H9 (cell line): ENCODE results near the gene KCNA5. TPM values are rescaled to one million over a fixed set of nuclear protein-coding genes. Genes with fewer than 3 reads are reported as not detected.

Experiments used
- DNase-seq: peaks from one replicate; pipeline ENCODE4 v3.0.0-alpha.2; 2017
- H2AFZ ChIP-seq: one replicate; pipeline ENCODE4 v1.6.1; 2013; ENCODE audit warnings: mild to moderate bottlenecking, low read length, control low read depth, moderate library complexity
- H2AK5ac ChIP-seq: 2 replicates; pipeline ENCODE4 v1.6.1; 2013; ENCODE audit warnings: low read length, control low read depth, mixed read lengths; ENCODE audit not compliant: insufficient read length
- H2BK120ac ChIP-seq: one replicate; pipeline ENCODE4 v1.6.1; 2013; ENCODE audit warnings: low read depth, mild to moderate bottlenecking, low read length, control low read depth, inconsistent platforms; ENCODE audit not compliant: poor library complexity, severe bottlenecking
- H2BK12ac ChIP-seq: 2 replicates; pipeline ENCODE4 v1.6.1; 2013; ENCODE audit warnings: low read length, control low read depth, mixed read lengths, low read depth; ENCODE audit not compliant: insufficient read length
- H2BK15ac ChIP-seq: 2 replicates; pipeline ENCODE4 v1.6.1; 2013; ENCODE audit warnings: low read depth, low read length, control low read depth
- H2BK20ac ChIP-seq: one replicate; pipeline ENCODE4 v1.6.1; 2013; ENCODE audit warnings: low read depth, mild to moderate bottlenecking, low read length, control low read depth, inconsistent platforms; ENCODE audit not compliant: poor library complexity, severe bottlenecking
- H2BK5ac ChIP-seq: 2 replicates; pipeline ENCODE4 v1.6.1; 2013; ENCODE audit warnings: low read length, control low read depth, mixed read lengths; ENCODE audit not compliant: insufficient read length
- H3K14ac ChIP-seq: 2 replicates; pipeline ENCODE4 v1.6.1; 2013; ENCODE audit warnings: low read length, control low read depth; ENCODE audit not compliant: insufficient read depth
- H3K18ac ChIP-seq: 2 replicates; pipeline ENCODE4 v1.6.1; 2013; ENCODE audit warnings: low read depth, mild to moderate bottlenecking, mixed read lengths, low read length, control low read depth; ENCODE audit not compliant: insufficient read length
- H3K23ac ChIP-seq: 2 replicates; pipeline ENCODE4 v1.6.1; 2013; ENCODE audit warnings: low read length, control low read depth, mixed read lengths, low read depth; ENCODE audit not compliant: insufficient read length
- H3K23me2 ChIP-seq: 2 replicates; pipeline ENCODE4 v1.6.1; 2013; ENCODE audit warnings: low read depth, mild to moderate bottlenecking, mixed read lengths, low read length, control low read depth; ENCODE audit not compliant: insufficient read length, poor library complexity, severe bottlenecking
- H3K27ac ChIP-seq: 2 replicates; pipeline ENCODE4 v1.5.1; 2013; ENCODE audit warnings: low read length, control low read depth, mixed read lengths, low read depth; ENCODE audit not compliant: insufficient read length
- H3K27me3 ChIP-seq: 2 replicates; pipeline ENCODE4 v1.6.1; 2013; ENCODE audit warnings: low read length, control low read depth, inconsistent platforms; ENCODE audit not compliant: insufficient read depth
- H3K4ac ChIP-seq: 2 replicates; pipeline ENCODE4 v1.6.1; 2013; ENCODE audit warnings: low read depth, mild to moderate bottlenecking, control low read depth, inconsistent platforms, low read length, moderate library complexity
- H3K4me1 ChIP-seq: 2 replicates; pipeline ENCODE4 v1.6.1; 2013; ENCODE audit warnings: low read length, control low read depth, inconsistent platforms; ENCODE audit not compliant: insufficient read depth
- H3K4me2 ChIP-seq: 2 replicates; pipeline ENCODE4 v1.6.1; 2013; ENCODE audit warnings: low read length, control low read depth, mixed read lengths; ENCODE audit not compliant: insufficient read length, insufficient read depth
- H3K56ac ChIP-seq: 2 replicates; pipeline ENCODE4 v1.6.1; 2013; ENCODE audit warnings: low read depth, mild to moderate bottlenecking, mixed read lengths, low read length, control low read depth; ENCODE audit not compliant: insufficient read length
- H3K79me1 ChIP-seq: 2 replicates; pipeline ENCODE4 v1.6.1; 2013; ENCODE audit warnings: low read depth, mild to moderate bottlenecking, moderate library complexity, low read length, control low read depth, inconsistent platforms; ENCODE audit not compliant: insufficient read depth, poor library complexity, severe bottlenecking
- H3K79me2 ChIP-seq: 2 replicates; pipeline ENCODE4 v1.6.1; 2013; ENCODE audit warnings: low read length, control low read depth, inconsistent platforms; ENCODE audit not compliant: insufficient read depth
- H3K9ac ChIP-seq: 2 replicates; pipeline ENCODE4 v1.6.1; 2013; ENCODE audit warnings: low read length, control low read depth, mixed read lengths; ENCODE audit not compliant: insufficient read length; ENCODE audit errors: extremely low read depth
- H3K9me3 ChIP-seq: one replicate; pipeline ENCODE4 v1.6.1; 2013; ENCODE audit warnings: low read depth, low read length, inconsistent platforms; ENCODE audit not compliant: control insufficient read depth
- H3T11ph ChIP-seq: one replicate; pipeline ENCODE4 v1.6.1; 2013; ENCODE audit warnings: mild to moderate bottlenecking, low read length, control low read depth, inconsistent platforms
- H4K20me1 ChIP-seq: one replicate; pipeline ENCODE4 v1.6.1; 2013; ENCODE audit not compliant: control insufficient read depth, insufficient read length, insufficient read depth
- H4K5ac ChIP-seq: 2 replicates; pipeline ENCODE4 v1.6.1; 2013; ENCODE audit warnings: low read depth, mild to moderate bottlenecking, mixed read lengths, low read length, control low read depth; ENCODE audit not compliant: insufficient read length
- H4K8ac ChIP-seq: replicated peaks from 2 replicates; pipeline ENCODE4 v1.6.1; 2013; ENCODE audit warnings: low read length, control low read depth, mixed read lengths, low read depth; ENCODE audit not compliant: insufficient read length
- H4K91ac ChIP-seq: 2 replicates; pipeline ENCODE4 v1.6.1; 2013; ENCODE audit warnings: low read depth, mild to moderate bottlenecking, moderate library complexity, mixed read lengths, low read length, control low read depth; ENCODE audit not compliant: insufficient read length
- H3K27ac Mint-ChIP-seq, 3 experiments: 2 replicates in 2 of 3; 3 replicates in 1 of 3; pipeline ENCODE4 v1.8.0; 2020 to 2021; ENCODE audit warnings: mixed read lengths in 3 of 3, mild to moderate bottlenecking in 1 of 3, moderate library complexity in 1 of 3
- H3K27me3 Mint-ChIP-seq: 2 replicates; pipeline ENCODE4 v1.8.0; 2021; ENCODE audit warnings: low read depth, mild to moderate bottlenecking, moderate library complexity, mixed read lengths
- H3K36me3 Mint-ChIP-seq, 3 experiments: 2 replicates in 2 of 3; 3 replicates in 1 of 3; pipeline ENCODE4 v1.8.0; 2020 to 2021; ENCODE audit warnings: low read depth in 3 of 3, mixed read lengths in 3 of 3; ENCODE audit not compliant: insufficient read depth in 1 of 3
- H3K4me1 Mint-ChIP-seq, 2 experiments: 2 replicates each; pipeline ENCODE4 v1.8.0; 2020; ENCODE audit warnings: mixed read lengths in 2 of 2
- H3K4me3 Mint-ChIP-seq, 2 experiments: 2 replicates in 1 of 2; 3 replicates in 1 of 2; pipeline ENCODE4 v1.8.0; 2020 to 2021; ENCODE audit warnings: mild to moderate bottlenecking in 2 of 2, mixed read lengths in 2 of 2, moderate library complexity in 1 of 2
- H3K9me3 Mint-ChIP-seq, 2 experiments: 2 replicates in 1 of 2; 3 replicates in 1 of 2; pipeline ENCODE4 v1.8.0; 2020; ENCODE audit warnings: mild to moderate bottlenecking in 2 of 2, mixed read lengths in 2 of 2, moderate library complexity in 1 of 2
- CTCF ChIP-seq: fragments of 200-600 bp; sonication (generic); conservative IDR thresholded peaks from 3 replicates; pipeline ENCODE4 v1.8.0; 2021; ENCODE audit warnings: antibody characterized with exemption, mild to moderate bottlenecking
- WGBS: extraction: QIAGEN DNeasy Blood & Tissue Kit; methylation state at CpG from one replicate; pipeline ENCODE4 v1.1.7; 2013; ENCODE audit warnings: missing lambda C conversion rate, low lambda C conversion rate, mixed read lengths; ENCODE audit not compliant: insufficient read length; ENCODE audit errors: extremely low coverage; 5-methylcytosine and 5-hydroxymethylcytosine counted together
- total RNA-seq: library from RNA; stranded (reverse); gene quantifications from 2 replicates; pipeline ENCODE4 v1.2.1, GENCODE V29; 2021

Gene KCNA5
- total RNA-seq, 1 experiment from 2014 or later, result 0.22 TPM

GRCh38 chr12:5035618-5036017 is 8.1 kb upstream of the KCNA5 start:
- Histone ChIP-seq H3K9ac (no peak overlapping the region), H3K27ac (no peak overlapping the region), H2BK20ac (no peak overlapping the region), H3K27me3 (no peaks in the 10 kb centered on the region; the same call in 1 of the 2 replicates), H3K79me2 (no peaks in the 10 kb centered on the region), H2BK15ac (no peak overlapping the region), H3K23me2 (no peaks in the 10 kb centered on the region), H4K91ac (no peak overlapping the region), H2AK5ac (no peak overlapping the region), H3K4ac (no peak overlapping the region), H3K56ac (no peak overlapping the region), H2BK120ac (no peak overlapping the region), H2BK5ac (no peak overlapping the region), H3K9me3 (no peaks in the 10 kb centered on the region), H3T11ph (no peak overlapping the region), H2AFZ (no peak overlapping the region), H3K4me1 (0 out of 2 replicates have a peak, but pooled peaks cover 2% of the 10 kb centered on the region), H3K4me2 (no peak overlapping the region), H3K14ac (no peak overlapping the region), H2BK12ac (no peak overlapping the region), H4K20me1 (no peaks in the 10 kb centered on the region), H4K5ac (no peak overlapping the region), H3K23ac (no peak overlapping the region), H3K79me1 (no peaks in the 10 kb centered on the region), H3K18ac (no peak overlapping the region), H4K8ac (no peak overlapping the region)
- WGBS, result no CpG with 5 or more reads among the region's 6 CpGs
- DNase-seq, result no peak
- Mint-ChIP-seq H3K4me1 (peaks cover 13 to 18% of the 10 kb centered on the region in 2 experiments), H3K27ac (no peak overlapping the region), H3K36me3 (peaks cover 0 to 5% (median 0%) of the 10 kb centered on the region in 3 experiments; a peak in 1 of 7 replicates), H3K27me3 (peaks cover 31% of the 10 kb centered on the region), H3K9me3 (0 out of 5 replicates have a peak, but pooled peaks cover 0 to 5% of the 10 kb centered on the region in 2 experiments), H3K4me3 (no peak overlapping the region)
- TF ChIP-seq CTCF, result no peak
